Mesendoderm (in vitro differentiated cells): ENCODE data around the gene GNAQ.

Source experiments
- DNase-seq: peaks from one replicate; pipeline ENCODE4 v3.0.0; 2013
- H2AK5ac ChIP-seq: 2 replicates; pipeline ENCODE4 v1.6.1; 2013; ENCODE audit warnings: low read length, inconsistent platforms
- H2BK120ac ChIP-seq: 2 replicates; pipeline ENCODE4 v1.6.1; 2013; ENCODE audit warnings: low read depth, mild to moderate bottlenecking, low read length, moderate library complexity, mixed read lengths
- H2BK15ac ChIP-seq: replicated peaks from 2 replicates; pipeline ENCODE4 v1.6.1; 2013; ENCODE audit warnings: low read depth, mild to moderate bottlenecking, moderate library complexity
- H2BK5ac ChIP-seq: 2 replicates; pipeline ENCODE4 v1.6.1; 2013; ENCODE audit warnings: low read length, inconsistent platforms
- H3K18ac ChIP-seq: 2 replicates; pipeline ENCODE4 v1.6.1; 2013; ENCODE audit warnings: mild to moderate bottlenecking, low read length, mixed read lengths
- H3K23ac ChIP-seq: one replicate; pipeline ENCODE4 v1.6.1; 2013; ENCODE audit warnings: low read length
- H3K27ac ChIP-seq: 2 replicates; pipeline ENCODE4 v1.5.1; 2013; ENCODE audit warnings: low read depth, mild to moderate bottlenecking, inconsistent platforms, low read length, moderate library complexity
- H3K27me3 ChIP-seq: 2 replicates; pipeline ENCODE4 v1.6.1; 2013; ENCODE audit warnings: low read length, control low read depth, mild to moderate bottlenecking, inconsistent platforms; ENCODE audit not compliant: insufficient read depth, poor library complexity
- H3K36me3 ChIP-seq: 2 replicates; pipeline ENCODE4 v1.6.1; 2013; ENCODE audit warnings: low read length, inconsistent platforms; ENCODE audit not compliant: control insufficient read depth, insufficient read depth
- H3K4ac ChIP-seq: one replicate; pipeline ENCODE4 v1.6.1; 2013; ENCODE audit warnings: low read depth, mild to moderate bottlenecking, low read length, moderate library complexity
- H3K4me1 ChIP-seq: 2 replicates; pipeline ENCODE4 v1.6.1; 2013; ENCODE audit warnings: low read depth, low read length, inconsistent platforms; ENCODE audit not compliant: control insufficient read depth
- H3K4me2 ChIP-seq: 2 replicates; pipeline ENCODE4 v1.6.1; 2013; ENCODE audit warnings: low read length
- H3K4me3 ChIP-seq: 2 replicates; pipeline ENCODE4 v1.5.1; 2013; ENCODE audit warnings: mild to moderate bottlenecking, low read length
- H3K56ac ChIP-seq: one replicate; pipeline ENCODE4 v1.6.1; 2013; ENCODE audit warnings: low read length
- H3K79me1 ChIP-seq: 2 replicates; pipeline ENCODE4 v1.6.1; 2013; ENCODE audit warnings: low read length, inconsistent platforms
- H3K79me2 ChIP-seq: 2 replicates; pipeline ENCODE4 v1.6.1; 2013; ENCODE audit warnings: mild to moderate bottlenecking, low read length; ENCODE audit not compliant: control insufficient read depth, insufficient read depth
- H3K9ac ChIP-seq: 2 replicates; pipeline ENCODE4 v1.6.1; 2013; ENCODE audit warnings: low read length, inconsistent platforms
- H4K5ac ChIP-seq: one replicate; pipeline ENCODE4 v1.6.1; 2013; ENCODE audit warnings: low read length
- H4K8ac ChIP-seq: one replicate; pipeline ENCODE4 v1.6.1; 2013; ENCODE audit warnings: low read depth, mild to moderate bottlenecking, control low read depth, low read length, moderate library complexity
- WGBS: extraction: QIAGEN DNeasy Blood & Tissue Kit; methylation state at CpG from one replicate; pipeline ENCODE4 v1.1.7; 2013; ENCODE audit warnings: low lambda C conversion rate, missing lambda C conversion rate; ENCODE audit not compliant: insufficient coverage; ENCODE audit errors: extremely low coverage; 5-methylcytosine and 5-hydroxymethylcytosine counted together

The GNAQ gene

DNA sequence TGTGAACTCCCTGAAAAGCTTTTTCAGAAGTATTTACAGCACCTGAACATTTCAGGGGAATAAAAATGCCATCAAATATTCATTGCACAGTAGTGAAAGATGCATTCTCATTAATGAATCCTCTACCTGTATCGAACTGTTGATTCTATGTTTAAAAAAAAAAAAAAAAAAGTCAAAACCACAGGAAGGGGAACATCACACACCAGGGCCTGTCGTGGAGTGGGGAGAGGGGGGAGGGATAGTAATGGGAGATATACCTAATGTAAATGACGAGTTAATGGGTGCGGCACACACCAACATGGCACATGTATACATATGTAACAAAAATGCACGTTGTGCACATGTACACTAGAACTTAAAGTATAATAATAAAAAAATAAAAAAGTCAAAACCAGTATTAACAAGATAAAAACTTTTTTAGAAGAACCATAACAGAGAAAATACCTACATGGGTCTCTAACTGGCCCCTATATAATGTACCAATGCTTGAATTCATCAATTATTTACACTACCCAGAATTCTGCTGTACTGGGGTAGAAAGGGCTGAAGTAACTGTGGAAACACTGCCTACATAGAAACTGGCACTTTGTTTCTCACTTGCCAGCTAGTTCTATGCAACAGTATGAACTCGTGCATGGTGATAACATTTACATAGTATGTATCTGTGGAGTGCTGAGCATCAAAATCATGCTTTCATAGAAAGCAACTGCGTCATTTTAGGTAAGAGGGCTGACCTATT lies 48.9 kb downstream of the GNAQ start:
- no peak overlapping the region for H2BK15ac ChIP-seq
- H3K79me1 ChIP-seq, result peaks cover 19% of the 10 kb centered on the region
- H3K9ac ChIP-seq, result no peak overlapping the region
- no peak overlapping the region for H4K5ac ChIP-seq
- no peak overlapping the region for H4K8ac ChIP-seq
- no peak overlapping the region for H2BK5ac ChIP-seq
- WGBS, result no CpG with 5 or more reads among the region's 7 CpGs
- H2BK120ac ChIP-seq, result no peak overlapping the region
- no peak overlapping the region for H3K4me2 ChIP-seq
- DNase-seq, result no peak
- no peak overlapping the region for H2AK5ac ChIP-seq
- H3K4ac ChIP-seq, result no peak overlapping the region
- peaks cover 5% of the 10 kb centered on the region for H3K4me1 ChIP-seq
- H3K27ac ChIP-seq, result no peak overlapping the region
- H3K23ac ChIP-seq, result no peak overlapping the region
- no peak overlapping the region for H3K4me3 ChIP-seq
- no peaks in the 10 kb centered on the region for H3K36me3 ChIP-seq
- H3K18ac ChIP-seq, result no peak overlapping the region
- no peaks in the 10 kb centered on the region for H3K27me3 ChIP-seq
- no peak overlapping the region for H3K56ac ChIP-seq
- H3K79me2 ChIP-seq, result peaks cover 24% of the 10 kb centered on the region

DNA sequence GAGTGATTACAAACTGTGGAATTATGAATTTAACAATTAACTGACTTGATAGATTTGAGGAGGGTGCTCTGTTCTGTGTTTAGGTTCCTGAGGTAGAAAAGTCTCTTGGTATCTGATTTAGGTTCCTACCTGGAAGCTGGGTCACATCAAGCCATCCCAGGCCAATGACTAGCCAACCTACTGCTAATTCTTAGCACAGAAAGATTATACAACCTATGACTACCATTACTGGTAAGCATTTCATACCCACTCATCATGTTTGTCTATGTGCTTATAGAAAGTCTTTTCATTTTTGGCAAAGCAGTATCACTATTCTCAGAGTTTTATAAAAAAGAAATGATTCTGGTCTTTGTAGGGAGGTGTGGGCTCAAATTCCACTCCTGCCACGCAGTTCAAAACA lies 49.7 kb downstream of the GNAQ start:
- no peak overlapping the region for H3K23ac ChIP-seq
- no peak for DNase-seq
- no peak overlapping the region for H3K56ac ChIP-seq
- H3K79me2 ChIP-seq, result peaks cover 24% of the 10 kb centered on the region
- H3K79me1 ChIP-seq, result peaks cover 20% of the 10 kb centered on the region
- no peak overlapping the region for H2AK5ac ChIP-seq
- H3K36me3 ChIP-seq, result no peaks in the 10 kb centered on the region
- no peak overlapping the region for H4K8ac ChIP-seq
- no peak overlapping the region for H3K4me3 ChIP-seq
- H3K27me3 ChIP-seq, result no peaks in the 10 kb centered on the region
- no peak overlapping the region for H2BK5ac ChIP-seq
- H3K9ac ChIP-seq, result no peak overlapping the region
- H3K4ac ChIP-seq, result no peak overlapping the region
- no peak overlapping the region for H3K4me2 ChIP-seq
- H2BK120ac ChIP-seq, result no peak overlapping the region
- H4K5ac ChIP-seq, result no peak overlapping the region
- no CpG with 5 or more reads among the region's 1 CpG for WGBS
- no peak overlapping the region for H2BK15ac ChIP-seq
- H3K4me1 ChIP-seq, result peaks cover 9% of the 10 kb centered on the region
- no peak overlapping the region for H3K27ac ChIP-seq
- H3K18ac ChIP-seq, result no peak overlapping the region

DNA sequence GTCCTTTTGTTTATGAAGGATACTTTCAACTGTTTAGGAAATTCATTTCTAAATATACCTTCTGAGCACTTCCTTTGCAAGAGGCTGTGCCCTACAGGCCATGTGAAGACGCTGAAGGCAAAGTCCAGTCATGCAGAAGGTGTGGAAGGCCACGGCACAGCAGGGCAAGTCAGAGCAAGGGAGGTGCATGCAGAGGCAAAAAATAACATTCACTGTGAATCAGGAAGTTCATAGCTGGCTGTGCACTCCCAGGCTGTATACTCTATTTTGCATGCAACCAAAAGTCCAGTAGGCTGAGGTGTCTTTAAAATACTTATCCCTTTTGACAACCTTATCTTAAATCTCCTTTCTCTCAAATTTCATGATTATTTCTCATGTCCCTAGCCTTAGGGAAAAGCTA lies 50.3 kb downstream of the GNAQ start:
- no peaks in the 10 kb centered on the region for H3K36me3 ChIP-seq
- WGBS, result no CpG with 5 or more reads among the region's 2 CpGs

DNA sequence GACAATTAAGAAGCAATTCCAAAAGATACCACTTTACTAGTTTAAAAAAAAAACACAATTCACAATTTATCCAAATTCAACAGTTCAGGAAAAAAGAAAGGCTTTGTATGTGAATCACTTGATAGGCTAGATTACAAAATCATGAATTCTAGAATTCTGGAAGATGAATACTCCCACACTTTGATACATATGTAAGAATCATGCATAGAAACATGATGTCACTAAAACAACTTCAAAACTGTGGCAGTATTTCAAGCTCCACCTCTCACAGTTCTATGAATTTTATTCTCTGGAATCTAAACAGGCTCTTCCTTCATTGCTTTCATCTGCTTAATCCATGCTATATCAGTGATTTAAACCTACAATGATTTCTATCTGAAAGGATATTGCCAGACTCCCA lies 51.0 kb downstream of the GNAQ start:
- Histone ChIP-seq H2AK5ac (no peak overlapping the region), H3K27me3 (no peaks in the 10 kb centered on the region), H3K36me3 (no peaks in the 10 kb centered on the region), H2BK5ac (no peak overlapping the region), H3K4me2 (no peak overlapping the region), H3K4ac (no peak overlapping the region), H4K8ac (no peak overlapping the region), H4K5ac (no peak overlapping the region), H3K4me1 (peaks cover 9% of the 10 kb centered on the region), H2BK120ac (no peak overlapping the region), H3K56ac (no peak overlapping the region), H3K79me2 (peaks cover 23% of the 10 kb centered on the region), H3K4me3 (no peak overlapping the region), H3K79me1 (peaks cover 16% of the 10 kb centered on the region), H2BK15ac (no peak overlapping the region), H3K9ac (no peak overlapping the region), H3K27ac (no peak overlapping the region), H3K23ac (no peak overlapping the region), H3K18ac (no peak overlapping the region)
- DNase-seq, result no peak

More for the DNA sequence above, 50.3 kb downstream of the GNAQ start:
- Histone ChIP-seq H3K4ac (no peak overlapping the region), H3K4me2 (no peak overlapping the region), H2AK5ac (no peak overlapping the region), H3K4me1 (peaks cover 9% of the 10 kb centered on the region), H2BK5ac (no peak overlapping the region), H3K27ac (no peak overlapping the region), H3K56ac (no peak overlapping the region), H3K18ac (no peak overlapping the region), H3K27me3 (no peaks in the 10 kb centered on the region), H3K79me1 (peaks cover 20% of the 10 kb centered on the region), H4K5ac (no peak overlapping the region), H3K4me3 (no peak overlapping the region), H2BK120ac (no peak overlapping the region), H3K23ac (no peak overlapping the region), H3K9ac (no peak overlapping the region), H2BK15ac (no peak overlapping the region), H4K8ac (no peak overlapping the region), H3K79me2 (peaks cover 25% of the 10 kb centered on the region)
- DNase-seq, result no peak

DNA sequence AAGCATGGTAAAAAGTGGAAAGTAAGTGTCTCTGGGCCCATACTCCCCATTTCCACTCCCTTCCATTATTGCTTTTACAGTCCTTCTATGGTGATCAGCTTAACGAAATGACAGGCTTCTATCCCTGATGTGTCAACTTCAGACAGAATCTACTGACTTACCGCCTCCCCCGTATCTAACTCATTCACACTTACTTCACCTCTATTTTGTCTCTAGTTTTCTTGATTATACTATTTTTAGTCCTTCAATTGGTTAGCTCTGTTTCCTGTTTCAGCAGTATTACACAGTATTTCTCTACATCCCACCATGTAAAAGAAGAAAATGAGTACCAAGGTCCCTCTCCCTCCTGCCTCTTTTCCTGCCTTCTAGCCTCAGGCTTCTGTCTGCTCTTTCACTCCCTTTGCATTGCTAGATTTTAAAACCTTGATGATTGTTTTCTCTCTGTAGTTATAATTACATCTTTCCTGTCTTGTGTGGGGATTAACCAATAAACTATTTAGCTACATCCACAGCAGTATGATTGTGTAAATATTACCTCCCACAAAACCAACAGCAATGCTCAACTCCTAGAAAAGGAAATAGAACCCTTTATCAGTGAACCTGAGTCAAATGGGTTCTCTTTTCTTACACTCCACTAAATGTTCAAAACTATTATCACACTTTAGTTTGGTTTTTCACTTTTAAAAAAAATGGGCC lies 53.4 kb downstream of the GNAQ start:
- Histone ChIP-seq H3K79me1 (peaks cover 23% of the 10 kb centered on the region), H3K4me2 (no peak overlapping the region), H3K18ac (no peak overlapping the region), H2BK5ac (no peak overlapping the region), H4K8ac (no peak overlapping the region), H3K4ac (no peak overlapping the region), H3K36me3 (no peaks in the 10 kb centered on the region), H3K27ac (no peak overlapping the region), H3K79me2 (peaks cover 36% of the 10 kb centered on the region), H3K56ac (no peak overlapping the region), H3K9ac (no peak overlapping the region), H2AK5ac (no peak overlapping the region), H3K27me3 (no peaks in the 10 kb centered on the region), H4K5ac (no peak overlapping the region), H3K23ac (no peak overlapping the region), H2BK120ac (no peak overlapping the region), H3K4me3 (no peak overlapping the region), H3K4me1 (peaks cover 9% of the 10 kb centered on the region), H2BK15ac (no peak overlapping the region)
- 100% methylated on average over 2 of the region's 3 CpGs for WGBS
- no peak for DNase-seq
